ENCODE data around the gene INSM2. TPM values are rescaled to one million over a fixed set of nuclear protein-coding genes. Genes with fewer than 3 reads are reported as not detected.

Gene INSM2
- total RNA-seq, 1 donor from 2014 or later: 0.10 TPM

GRCh38 chr14:35515916-35516315, 18.0 kb upstream of the INSM2 start:
- TF ChIP-seq CTCF (IDR thresholded peaks at IDR 0.05; ENCODE audit: unreplicated experiment): no peak

GRCh38 chr14:35519986-35520385, 14.0 kb upstream of the INSM2 start:
- Mint-ChIP-seq H3K27ac (no peak overlapping the region), H3K27me3 (no peaks in the 10 kb centered on the region), H3K9me3 (ENCODE audit: low read depth) (no peaks in the 10 kb centered on the region), H3K4me3 (ENCODE audit: low read depth) (no peak overlapping the region), H3K4me1 (ENCODE audit: low read depth) (no peaks in the 10 kb centered on the region), H3K36me3 (ENCODE audit: insufficient read depth) (no peaks in the 10 kb centered on the region)
- no peak for DNase-seq (ENCODE audit: low spot score, unreplicated experiment)
- TF ChIP-seq CTCF (IDR thresholded peaks at IDR 0.05; ENCODE audit: unreplicated experiment): no peak

More at GRCh38 chr14:35515916-35516315, 18.0 kb upstream of the INSM2 start:
- no peaks in the 10 kb centered on the region for H3K36me3 Mint-ChIP-seq (ENCODE audit: insufficient read depth)
- no peak overlapping the region for H3K27ac Mint-ChIP-seq
- no peaks in the 10 kb centered on the region for H3K27me3 Mint-ChIP-seq
- no peak for DNase-seq (ENCODE audit: low spot score, unreplicated experiment)
- no peaks in the 10 kb centered on the region for H3K4me1 Mint-ChIP-seq (ENCODE audit: low read depth)
- no peak overlapping the region for H3K4me3 Mint-ChIP-seq (ENCODE audit: low read depth)
- H3K9me3 Mint-ChIP-seq (ENCODE audit: low read depth): no peaks in the 10 kb centered on the region

- H3K27me3 Mint-ChIP-seq: peaks cover 33% of the 10 kb centered on the region
- H3K9me3 Mint-ChIP-seq (ENCODE audit: low read depth): no peaks in the 10 kb centered on the region
- H3K36me3 Mint-ChIP-seq (ENCODE audit: insufficient read depth): no peaks in the 10 kb centered on the region
- no peak overlapping the region for H3K27ac Mint-ChIP-seq
- no peak for DNase-seq (ENCODE audit: low spot score, unreplicated experiment)
- no peak overlapping the region for H3K4me3 Mint-ChIP-seq (ENCODE audit: low read depth)
- TF ChIP-seq CTCF (IDR thresholded peaks at IDR 0.05; ENCODE audit: unreplicated experiment): no peak
- no peaks in the 10 kb centered on the region for H3K4me1 Mint-ChIP-seq (ENCODE audit: low read depth)
These were observed 8.3 kb upstream of the INSM2 start for GRCh38 chr14:35525695-35526094.

GRCh38 chr14:35526962-35527361, 7.0 kb upstream of the INSM2 start:
- no peak overlapping the region for H3K27ac Mint-ChIP-seq
- TF ChIP-seq CTCF (IDR thresholded peaks at IDR 0.05; ENCODE audit: unreplicated experiment): no peak
- no peaks in the 10 kb centered on the region for H3K4me1 Mint-ChIP-seq (ENCODE audit: low read depth)
- no peak overlapping the region for H3K4me3 Mint-ChIP-seq (ENCODE audit: low read depth)
- peaks cover 45% of the 10 kb centered on the region for H3K27me3 Mint-ChIP-seq
- no peaks in the 10 kb centered on the region for H3K36me3 Mint-ChIP-seq (ENCODE audit: insufficient read depth)
- H3K9me3 Mint-ChIP-seq (ENCODE audit: low read depth): no peaks in the 10 kb centered on the region
- DNase-seq (ENCODE audit: low spot score, unreplicated experiment): no peak

GRCh38 chr14:35531960-35532747, 1.8 kb upstream of the INSM2 start:
- Mint-ChIP-seq H3K4me1 (ENCODE audit: low read depth) (peaks cover 3% of the 10 kb centered on the region), H3K27ac (no peak overlapping the region), H3K36me3 (ENCODE audit: insufficient read depth) (no peaks in the 10 kb centered on the region), H3K4me3 (ENCODE audit: low read depth) (no peak overlapping the region), H3K27me3 (peaks cover 78% of the 10 kb centered on the region), H3K9me3 (ENCODE audit: low read depth) (no peaks in the 10 kb centered on the region)
- DNase-seq (ENCODE audit: low spot score, unreplicated experiment): no peak
- no peak for TF ChIP-seq CTCF (IDR thresholded peaks at IDR 0.05; ENCODE audit: unreplicated experiment)
